K562 (cell line): ENCODE measurements around the gene SCUBE2. TPM values are rescaled to one million over a fixed set of nuclear protein-coding genes. Genes with fewer than 3 reads are reported as not detected.

Experiments
- ATAC-seq: fragments of 200-7000 bp; cut with Tn5 transposase; 3 replicates; pipeline ENCODE4 v1.9.1; 2020; ENCODE audit warnings: moderate library complexity
- BruUV-seq: library from RNA; stranded (reverse); fragments of 400-500 nt; replicated peaks from 2 replicates; lab custom pipeline; 2021; lab: Mats Ljungman, UMichigan
- CTCF ChIA-PET: fragments of 300-600 bp; formaldehyde crosslinking; extraction: SDS; loops from one replicate; lab custom pipeline; 2021; ENCODE audit warnings: low intra/inter-chr PET ratio; lab: Yijun Ruan, JAX
- POLR2A ChIA-PET: fragments of 300-600, 350-650 bp; sonication (Branson Sonifier 250); formaldehyde crosslinking; extraction: SDS; loops from one replicate; lab custom pipeline; 2021; ENCODE audit warnings: antibody characterized with exemption, inconsistent platforms; lab: Yijun Ruan, JAX
- DNase-seq, 4 experiments: peaks; one replicate each; pipeline versions ENCODE4 v3.0.0 to v3.0.0-alpha.2; 2011 to 2018; ENCODE audit warnings: low spot score in 3 of 4, mixed read lengths in 3 of 4; ENCODE audit errors: extremely low read depth in 1 of 4
- FAIRE-seq: peaks from 2 replicates; lab custom pipeline; 2011; peaks lifted over from hg19 to GRCh38; lab: Jason Lieb, UNC
- H2AFZ ChIP-seq: 2 replicates; pipeline ENCODE4 v1.6.0; 2011; ENCODE audit warnings: low read depth, low read length, control low read depth, inconsistent platforms
- H3K27ac ChIP-seq: fragments of 200-600 bp; 3 replicates; pipeline ENCODE4 v1.8.0; 2011; ENCODE audit warnings: low read depth, mild to moderate bottlenecking, control low read depth, inconsistent platforms, low read length, moderate library complexity, mixed read lengths; ENCODE audit errors: extremely low read depth
- H3K27me3 ChIP-seq, 2 experiments: fragments of 300-600 bp in 1 of 2; 2 replicates in 1 of 2; 3 replicates in 1 of 2; pipeline versions ENCODE4 v1.6.0 to v1.8.0; 2011; ENCODE audit warnings: inconsistent platforms in 2 of 2, low read length in 2 of 2, mild to moderate bottlenecking in 1 of 2, mixed read lengths in 1 of 2, moderate library complexity in 1 of 2; ENCODE audit not compliant: control insufficient read depth in 2 of 2, insufficient read depth in 2 of 2
- H3K36me3 ChIP-seq: fragments of 300-600 bp; 3 replicates; pipeline ENCODE4 v1.8.0; 2011; ENCODE audit warnings: mild to moderate bottlenecking, low read length, inconsistent platforms; ENCODE audit not compliant: control insufficient read depth, insufficient read depth
- H3K4me1 ChIP-seq, 2 experiments: fragments of 200-600 bp in 1 of 2; replicated peaks in 1 of 2; 2 replicates in 1 of 2; 3 replicates in 1 of 2; pipeline versions ENCODE4 v1.5.1 to v1.8.0; 2011; ENCODE audit warnings: inconsistent platforms in 2 of 2, low read length in 2 of 2, mild to moderate bottlenecking in 1 of 2, mixed read lengths in 1 of 2, moderate library complexity in 1 of 2; ENCODE audit not compliant: control insufficient read depth in 2 of 2, insufficient read depth in 2 of 2
- H3K4me2 ChIP-seq: 2 replicates; pipeline ENCODE4 v1.6.1; 2011; ENCODE audit warnings: low read length, control low read depth, inconsistent platforms, mixed read lengths; ENCODE audit not compliant: insufficient read depth
- H3K4me3 ChIP-seq: fragments of 200-600 bp; sonication (generic), shearing (Covaris generic); 2 replicates; pipeline ENCODE4 v1.5.1; 2016; ENCODE audit warnings: control low read depth, inconsistent platforms
- H3K79me2 ChIP-seq: fragments of 200-600 bp; 3 replicates; pipeline ENCODE4 v1.8.0; 2011; ENCODE audit warnings: low read length, inconsistent platforms; ENCODE audit not compliant: control insufficient read depth, insufficient read depth
- H3K9ac ChIP-seq, 2 experiments: 2 replicates each; pipeline versions ENCODE4 v1.6.0 to v1.6.1; 2011; ENCODE audit warnings: low read depth in 2 of 2, low read length in 2 of 2, control low read depth in 1 of 2, inconsistent platforms in 1 of 2, mild to moderate bottlenecking in 1 of 2, mixed read lengths in 1 of 2; ENCODE audit not compliant: insufficient read depth in 1 of 2
- H3K9me1 ChIP-seq: one replicate; pipeline ENCODE4 v1.6.0; 2011; ENCODE audit warnings: inconsistent platforms, mild to moderate bottlenecking, low read length, moderate library complexity; ENCODE audit not compliant: control insufficient read depth, insufficient read depth
- H3K9me3 ChIP-seq: replicated peaks from 2 replicates; pipeline ENCODE4 v1.5.1; 2011; ENCODE audit warnings: low read depth, low read length, inconsistent platforms; ENCODE audit not compliant: control insufficient read depth, insufficient read depth
- H4K20me1 ChIP-seq: replicated peaks from 2 replicates; pipeline ENCODE4 v1.6.1; 2011; ENCODE audit warnings: low read length, inconsistent platforms, mixed read lengths; ENCODE audit not compliant: control insufficient read depth, insufficient read depth
- ATF7 ChIP-seq: fragments of 450-650 bp; IDR thresholded peaks from 2 replicates; pipeline ENCODE4 v1.7.1; 2014; ENCODE audit warnings: mild to moderate bottlenecking, moderate library complexity
- CBX1 ChIP-seq: sonication (generic); IDR thresholded peaks from 2 replicates; pipeline ENCODE4 v1.6.1; 2016; ENCODE audit warnings: antibody characterized with exemption, low read depth, mild to moderate bottlenecking
- DEAF1 ChIP-seq: fragments of 450-650 bp; formaldehyde crosslinking; IDR thresholded peaks from 2 replicates; pipeline ENCODE4 v1.4.0; 2020; ENCODE audit warnings: mild to moderate bottlenecking, moderate library complexity
- FOSL1 ChIP-seq: fragments of 200-800 bp; sonication (Bioruptor generic); conservative IDR thresholded peaks from 2 replicates; pipeline ENCODE4 v1.6.1; 2016; ENCODE audit warnings: missing genetic modification characterization, missing compliant biosample characterization
- FOXJ3 ChIP-seq: sonication (generic); formaldehyde crosslinking; IDR thresholded peaks from 2 replicates; pipeline ENCODE4 v1.4.0; 2020; ENCODE audit warnings: mild to moderate bottlenecking, missing genetic modification reagents
- KHSRP ChIP-seq: fragments of 450-650 bp; IDR thresholded peaks from 2 replicates; pipeline ENCODE4 v1.6.1; 2017
- MAFG ChIP-seq: fragments of 450-650 bp; conservative IDR thresholded peaks from 2 replicates; pipeline ENCODE4 v1.6.1; 2016; ENCODE audit warnings: missing genetic modification characterization, missing compliant biosample characterization
- NCOA4 ChIP-seq: fragments of 450-650 bp; IDR thresholded peaks from 2 replicates; pipeline ENCODE4 v1.6.1; 2018; ENCODE audit warnings: mild to moderate bottlenecking; ENCODE audit not compliant: partially characterized antibody
- NRF1 ChIP-seq, 2 experiments: fragments of 450-650 bp; IDR thresholded peaks in 1 of 2; conservative IDR thresholded peaks in 1 of 2; 2 replicates each; pipeline ENCODE4 v1.6.1; 2014; ENCODE audit warnings: mild to moderate bottlenecking in 2 of 2
- OTX1 ChIP-seq: fragments of 450-650 bp; formaldehyde crosslinking; IDR thresholded peaks from 2 replicates; pipeline ENCODE4 v1.4.0; 2022; ENCODE audit warnings: mild to moderate bottlenecking
- RAD51 ChIP-seq: fragments of 450-650 bp; IDR thresholded peaks from 2 replicates; pipeline ENCODE4 v1.7.1; 2016; ENCODE audit warnings: low read depth, mild to moderate bottlenecking, borderline replicate concordance
- RBM15 ChIP-seq: fragments of 200-400 bp; formaldehyde crosslinking; IDR thresholded peaks from 2 replicates; pipeline ENCODE4 v1.6.1; 2018; ENCODE audit warnings: mild to moderate bottlenecking, low read length, moderate library complexity; ENCODE audit not compliant: insufficient read depth
- RBM22 ChIP-seq: fragments of 200-400 bp; formaldehyde crosslinking; IDR thresholded peaks from 2 replicates; pipeline ENCODE4 v1.6.1; 2018; ENCODE audit warnings: low read length, low read depth; ENCODE audit not compliant: poor library complexity, severe bottlenecking
- RFX5 ChIP-seq: IDR thresholded peaks from 2 replicates; pipeline ENCODE4 v1.6.1; 2011; ENCODE audit warnings: low read depth, mild to moderate bottlenecking, improper control_type of control experiment, low read length
- RHOXF2B ChIP-seq: fragments of 250-450 bp; sonication (Bioruptor Pico); conservative IDR thresholded peaks from 2 replicates; pipeline ENCODE4 v1.5.1; 2021
- SMAD4 ChIP-seq: fragments of 250-450 bp; sonication (Bioruptor Pico); conservative IDR thresholded peaks from 2 replicates; pipeline ENCODE4 v1.8.0; 2021; ENCODE audit warnings: inconsistent platforms, mild to moderate bottlenecking, moderate library complexity
- ZNF12 ChIP-seq: sonication (generic); formaldehyde crosslinking; IDR thresholded peaks from 2 replicates; pipeline ENCODE4 v1.4.0; 2020; ENCODE audit warnings: mild to moderate bottlenecking, missing genetic modification reagents
- WGBS: fragments of 100-300 bp; shearing (Covaris generic); methylation state at CpG from one replicate; pipeline ENCODE4 v1.1.6; 2016; ENCODE audit warnings: low coverage, mixed read lengths; ENCODE audit not compliant: insufficient coverage; ENCODE audit errors: missing lambda C conversion rate; 5-methylcytosine and 5-hydroxymethylcytosine counted together
- in situ Hi-C: fragments of 300-500 bp; cut with MboI; formaldehyde crosslinking; loops from 4 replicates; pipeline ENCODE4 v1.15.0; 2018; ENCODE audit warnings: inconsistent platforms, mixed read lengths
- intact Hi-C: fragments of 100-400 bp; cut with micrococcal nuclease; formaldehyde crosslinking; loops from 2 replicates; pipeline ENCODE4 v1.14.2; 2022
- polyA plus RNA-seq, 8 experiments: library from polyadenylated mRNA; depleted of rRNA in 4 of 8; stranded (reverse) in 5 of 8; unstranded in 3 of 8; fragments of >200 nt; fragmentation: Nextera tagmentation in 2 of 8; fragmentation: Illumina TruSeq in 1 of 8; extraction: Ambion mirVana in 2 of 8; extraction: Trizol in 1 of 8; gene quantifications; 2 replicates each; pipeline versions ENCODE4 v1.2.1 to v1.2.3, GENCODE V29; 2011 to 2014; ENCODE audit warnings: inconsistent platforms in 1 of 8, missing spikeins in 1 of 8
- total RNA-seq, 7 experiments: library from RNA; depleted of rRNA in 6 of 7; stranded (reverse); fragments of >200 nt in 6 of 7; fragmentation: Illumina TruSeq in 2 of 7; extraction: Trizol in 2 of 7; gene quantifications; 2 replicates each; pipeline versions ENCODE4 v1.2.1 to v1.2.3, GENCODE V29; 2011 to 2021; ENCODE audit warnings: low replicate concordance in 1 of 7

The SCUBE2 gene
- total and polyA plus RNA-seq, 9 of the 15 experiments (the other 6 are each of a cell fraction or from before 2014, with no cell fraction given): 0.06 to 0.40 (median 0.07) TPM; not detected in 6

DNA sequence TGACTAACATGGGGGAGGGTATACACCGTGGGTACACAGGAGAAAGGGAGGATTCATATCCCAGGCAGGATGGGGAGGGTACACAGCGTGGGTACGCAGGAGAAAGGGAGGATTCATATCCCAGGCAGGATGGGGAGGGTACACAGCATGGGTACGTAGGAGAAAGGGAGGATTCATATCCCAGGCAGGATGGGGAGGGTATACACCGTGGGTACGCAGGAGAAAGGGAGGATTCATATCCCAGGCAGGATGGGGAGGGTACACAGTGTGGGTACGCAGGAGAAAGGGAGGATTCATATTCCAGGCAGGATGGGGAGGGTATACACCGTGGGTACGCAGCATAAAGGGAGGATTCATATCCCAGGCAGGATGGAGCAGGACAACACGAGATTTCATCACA lies 51.0 kb downstream of the SCUBE2 start:
- no TSS peak for BruUV-seq
- Histone ChIP-seq H3K27ac (no peak overlapping the region), H3K4me1 (peaks cover 0 to 4% of the 10 kb centered on the region in 2 experiments; a peak in 2 of 5 replicates), H3K9ac (no peak overlapping the region), H3K4me2 (no peak overlapping the region), H3K27me3 (peaks cover 31 to 35% of the 10 kb centered on the region in 2 experiments), H3K36me3 (no peaks in the 10 kb centered on the region), H3K9me1 (no peaks in the 10 kb centered on the region), H3K79me2 (no peaks in the 10 kb centered on the region), H3K4me3 (no peak overlapping the region), H4K20me1 (no peaks in the 10 kb centered on the region), H3K9me3 (no peaks in the 10 kb centered on the region), H2AFZ (no peak overlapping the region)
- in situ Hi-C loops (no loop called here), intact Hi-C loops (no loop called here)
- FAIRE-seq: no peak
- WGBS: under 1% methylated on average over 10 of the region's 10 CpGs
- TF ChIP-seq FOSL1 (tag) (peak; percentile 87), RBM15 (no peak)
- ATAC-seq: no peak
- ChIA-PET CTCF (no interaction called here), POLR2A (no interaction called here)
- no peak for DNase-seq

GRCh38 chr11:9039863-9040262 lies 51.5 kb downstream of the SCUBE2 start:
- WGBS: 33% methylated on average over 19 of the region's 19 CpGs
- no TSS peak for BruUV-seq

More at GRCh38 chr11:9039863-9040262, 51.5 kb downstream of the SCUBE2 start:
- Histone ChIP-seq H3K9me1 (no peaks in the 10 kb centered on the region), H3K4me3 (no peak overlapping the region), H3K4me2 (no peak overlapping the region), H3K79me2 (no peaks in the 10 kb centered on the region), H3K4me1 (peaks cover 0 to 4% of the 10 kb centered on the region in 2 experiments; a peak in 2 of 5 replicates), H3K9me3 (no peaks in the 10 kb centered on the region), H4K20me1 (no peaks in the 10 kb centered on the region), H3K27ac (no peak overlapping the region), H3K27me3 (peaks cover 32 to 37% of the 10 kb centered on the region in 2 experiments), H3K36me3 (no peaks in the 10 kb centered on the region), H2AFZ (no peak overlapping the region), H3K9ac (no peak overlapping the region)
- ATAC-seq (no peak), FAIRE-seq (no peak), DNase-seq (no peak)
- in situ Hi-C loops (no loop called here), intact Hi-C loops (no loop called here)
- POLR2A ChIA-PET: interaction anchor here (0.9 kb wide), 2 partner anchors 8 to 11 kb away, joined by 4 to 6 read pairs; no protein-coding TSS in a partner anchor
- no peak for TF ChIP-seq NRF1 (conservative IDR thresholded peaks at IDR 0.05 in 1 of 2, IDR thresholded peaks at IDR 0.05 in 1 of 2)
- no peak for TF ChIP-seq OTX1
- no peak for TF ChIP-seq FOXJ3 (CRISPR knock-in tag)
- no peak for TF ChIP-seq MAFG (tag)
- TF ChIP-seq RHOXF2B (CRISPR knock-in tag): no peak
- no peak for TF ChIP-seq ZNF12 (CRISPR knock-in tag)
- no peak for TF ChIP-seq ATF7
- no peak for TF ChIP-seq RAD51
- no peak for TF ChIP-seq RBM22
- no peak for TF ChIP-seq DEAF1 (CRISPR knock-in tag)
- no peak for TF ChIP-seq NCOA4
- no peak for TF ChIP-seq CBX1
- no peak for TF ChIP-seq SMAD4 (CRISPR knock-in tag)
- no peak for TF ChIP-seq KHSRP
- TF ChIP-seq RFX5: no peak
- CTCF ChIA-PET: no interaction called here
